Endothelial cell (in vitro differentiated cells): ENCODE measurements around the gene MCM9. TPM values are rescaled to one million over a fixed set of nuclear protein-coding genes. Genes with fewer than 3 reads are reported as not detected.
A peak's percentile ranks its signal among the peaks of the same experiment; 100 is the strongest.
"Not testable (repeated sequence)": the region's sequence is repeated elsewhere in the genome, so short reads cannot be mapped to it uniquely, and the experiment has no call there.

Source experiments
- DNase-seq: peaks from one replicate; pipeline ENCODE4 v3.0.0; 2021; ENCODE audit warnings: low spot score
- H3K27ac Mint-ChIP-seq: one replicate; pipeline ENCODE4 v1.8.0; 2021; ENCODE audit warnings: mixed read lengths, inconsistent platforms; ENCODE audit not compliant: unreplicated experiment
- H3K27me3 Mint-ChIP-seq: one replicate; pipeline ENCODE4 v1.8.0; 2021; ENCODE audit warnings: mild to moderate bottlenecking, moderate library complexity, mixed read lengths, inconsistent platforms; ENCODE audit not compliant: unreplicated experiment
- H3K36me3 Mint-ChIP-seq: one replicate; pipeline ENCODE4 v1.8.0; 2021; ENCODE audit warnings: mild to moderate bottlenecking, low read depth, mixed read lengths, inconsistent platforms; ENCODE audit not compliant: unreplicated experiment
- H3K4me1 Mint-ChIP-seq: one replicate; pipeline ENCODE4 v1.8.0; 2021; ENCODE audit warnings: mild to moderate bottlenecking, mixed read lengths, inconsistent platforms; ENCODE audit not compliant: unreplicated experiment
- H3K4me3 Mint-ChIP-seq: one replicate; pipeline ENCODE4 v1.8.0; 2021; ENCODE audit warnings: mild to moderate bottlenecking, mixed read lengths, inconsistent platforms; ENCODE audit not compliant: unreplicated experiment
- H3K9me3 Mint-ChIP-seq: one replicate; pipeline ENCODE4 v1.8.0; 2021; ENCODE audit warnings: mixed read lengths, inconsistent platforms; ENCODE audit not compliant: unreplicated experiment
- CTCF ChIP-seq: fragments of 200-600 bp; sonication (generic); IDR thresholded peaks from one replicate; pipeline ENCODE4 v1.5.0; 2021; ENCODE audit warnings: antibody characterized with exemption; ENCODE audit not compliant: unreplicated experiment
- total RNA-seq: library from RNA; stranded (reverse); fragmentation: NEBNext Ultra II Directional; extraction: Animal tissue kit (Norgen Biotek cat#: 25700); gene quantifications from one replicate; pipeline ENCODE4 v1.2.1, GENCODE V29; 2021; ENCODE audit not compliant: unreplicated experiment

Gene MCM9
- total RNA-seq, 1 donor from 2014 or later, result 12.8 TPM

- Mint-ChIP-seq H3K27me3 (peaks cover 5% of the 10 kb centered on the region), H3K27ac (no peak overlapping the region), H3K4me1 (no peaks in the 10 kb centered on the region), H3K36me3 (no peaks in the 10 kb centered on the region), H3K9me3 (no peaks in the 10 kb centered on the region), H3K4me3 (no peak overlapping the region)
- no peak for DNase-seq
- no peak for TF ChIP-seq CTCF
These were observed 130.9 kb downstream of the MCM9 start for GRCh38 chr6:118804091-118804490.

GRCh38 chr6:118801257-118801656 lies 133.7 kb downstream of the MCM9 start:
- Mint-ChIP-seq H3K27ac (no peak overlapping the region), H3K9me3 (no peaks in the 10 kb centered on the region), H3K36me3 (no peaks in the 10 kb centered on the region), H3K4me3 (no peak overlapping the region), H3K27me3 (peaks cover 4% of the 10 kb centered on the region), H3K4me1 (no peaks in the 10 kb centered on the region)
- TF ChIP-seq CTCF, result no peak
- no peak for DNase-seq

- peak; percentile 96 for TF ChIP-seq CTCF
- no peaks in the 10 kb centered on the region for H3K9me3 Mint-ChIP-seq
- peak; percentile 77 for DNase-seq
- no peak overlapping the region for H3K27ac Mint-ChIP-seq
- H3K4me3 Mint-ChIP-seq, result no peak overlapping the region
- no peaks in the 10 kb centered on the region for H3K4me1 Mint-ChIP-seq
- peaks cover 6% of the 10 kb centered on the region for H3K36me3 Mint-ChIP-seq
- peaks cover 2% of the 10 kb centered on the region for H3K27me3 Mint-ChIP-seq
These were observed 134.4 kb downstream of the MCM9 start for GRCh38 chr6:118800394-118801071.

DNA sequence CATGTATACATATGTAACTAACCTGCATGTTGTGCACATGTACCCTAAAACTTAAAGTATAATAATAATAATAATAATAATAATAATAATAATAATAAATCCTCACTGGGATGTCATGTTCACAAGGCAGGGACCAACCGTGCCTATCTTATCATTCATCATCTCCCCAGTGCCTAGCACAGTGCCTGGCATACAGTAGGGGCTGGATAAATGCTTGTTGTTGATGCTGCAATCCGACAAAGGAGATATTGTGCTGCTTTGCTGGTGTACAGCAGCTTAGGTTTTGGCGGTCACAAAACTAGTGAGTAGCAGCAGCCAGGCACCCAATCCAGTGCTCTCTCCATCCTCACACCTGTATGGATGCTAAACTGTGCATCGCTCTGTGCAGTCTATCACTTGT lies 135.1 kb downstream of the MCM9 start:
- Mint-ChIP-seq H3K36me3 (peaks cover 6% of the 10 kb centered on the region), H3K27ac (no peak overlapping the region), H3K4me1 (no peaks in the 10 kb centered on the region), H3K9me3 (no peaks in the 10 kb centered on the region), H3K4me3 (no peak overlapping the region), H3K27me3 (no peaks in the 10 kb centered on the region)
- DNase-seq, result no peak
- TF ChIP-seq CTCF, result no peak

DNA sequence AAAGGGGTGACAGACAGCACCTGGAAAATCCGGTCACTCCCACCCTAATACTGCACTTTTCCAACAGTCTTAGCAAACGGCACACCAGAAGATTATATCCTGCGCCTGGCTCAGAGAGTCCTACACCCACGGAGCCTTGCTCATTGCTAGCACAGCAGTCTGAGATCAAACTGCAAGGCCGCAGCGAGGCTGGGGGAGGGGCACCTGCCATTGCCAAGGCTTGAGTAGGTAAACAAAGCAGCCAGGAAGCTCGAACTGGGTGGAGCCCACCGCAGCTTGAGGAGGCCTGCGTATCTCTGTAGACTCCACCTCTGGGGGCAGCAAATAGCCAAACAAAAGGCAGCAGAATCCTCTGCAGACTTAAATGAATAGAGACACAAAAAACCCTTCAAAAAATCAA lies 138.4 kb downstream of the MCM9 start:
- H3K27ac Mint-ChIP-seq, H3K4me3 Mint-ChIP-seq, H3K36me3 Mint-ChIP-seq, DNase-seq, H3K9me3 Mint-ChIP-seq, H3K4me1 Mint-ChIP-seq, H3K27me3 Mint-ChIP-seq: not testable (repeated sequence)
